PFSK-1 (cell line): ENCODE measurements around the gene SH2D4B.

Source experiments
- REST ChIP-seq, 2 experiments: IDR thresholded peaks; 2 replicates each; pipeline versions ENCODE4 v1.6.1 to v1.8.0; 2011 to 2012; ENCODE audit warnings: low read depth in 2 of 2, low read length in 2 of 2, control low read depth in 1 of 2, inconsistent platforms in 1 of 2, mild to moderate bottlenecking in 1 of 2, moderate library complexity in 1 of 2; ENCODE audit not compliant: insufficient read depth in 1 of 2
- SIN3A ChIP-seq: IDR thresholded peaks from 2 replicates; pipeline ENCODE4 v1.6.1; 2012; ENCODE audit warnings: mild to moderate bottlenecking, low read length, moderate library complexity, borderline replicate concordance; ENCODE audit not compliant: insufficient read depth
- TAF1 ChIP-seq: IDR thresholded peaks from 2 replicates; pipeline ENCODE4 v1.6.1; 2012; ENCODE audit warnings: low read length, control low read depth, borderline replicate concordance; ENCODE audit not compliant: insufficient read depth

DNA sequence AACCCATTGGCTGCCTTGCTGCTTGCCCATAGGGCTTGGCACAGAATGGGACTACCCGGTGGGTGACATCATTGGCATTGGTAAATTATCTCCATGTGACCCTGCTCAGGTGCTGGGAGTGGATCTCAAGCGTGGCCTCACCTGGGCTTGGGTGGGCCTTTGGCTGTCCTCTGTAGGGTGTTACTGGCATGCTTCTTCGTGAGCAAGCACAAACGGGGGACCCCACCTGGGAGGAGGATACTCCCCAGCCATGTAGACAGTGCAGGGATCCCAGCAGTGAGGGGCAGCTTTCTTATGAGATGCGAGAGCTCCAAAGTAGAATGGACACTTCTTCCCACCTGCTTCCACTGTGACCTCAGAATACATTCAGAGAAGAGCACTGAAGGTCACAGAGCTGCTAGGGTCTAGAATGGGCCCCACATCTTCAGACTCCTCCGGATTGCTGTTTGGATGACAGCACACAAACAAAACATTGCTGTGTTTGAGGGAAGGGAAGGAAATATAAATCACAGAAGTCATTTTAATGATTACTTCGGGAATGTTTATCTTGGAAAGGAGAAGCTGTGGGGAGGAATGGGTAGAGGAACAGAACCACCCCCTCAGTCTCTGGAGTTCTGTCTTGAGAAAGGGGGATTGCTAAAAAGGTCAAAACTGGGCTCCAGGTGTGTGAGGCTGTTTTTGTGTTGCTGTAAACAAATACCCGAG is 75.9 kb downstream of the SH2D4B start:
- TF ChIP-seq TAF1 = no peak
- no peak for TF ChIP-seq SIN3A
- no peak for TF ChIP-seq REST (IDR thresholded peaks at IDR 0.05; ENCODE audit: insufficient read depth in 1 of 2, low read depth in 2 of 2, low read length in 2 of 2)
